Measurements from ENCODE around the gene SPATA6L. TPM values are rescaled to one million over a fixed set of nuclear protein-coding genes. Genes with fewer than 3 reads are reported as not detected.

SPATA6L gene
- total and polyA plus RNA-seq, 9 of the 15 experiments (the other 6 are each of a cell fraction or from before 2014, with no cell fraction given) = 0.03 to 1.00 (median 0.08) TPM; not detected in 4

DNA sequence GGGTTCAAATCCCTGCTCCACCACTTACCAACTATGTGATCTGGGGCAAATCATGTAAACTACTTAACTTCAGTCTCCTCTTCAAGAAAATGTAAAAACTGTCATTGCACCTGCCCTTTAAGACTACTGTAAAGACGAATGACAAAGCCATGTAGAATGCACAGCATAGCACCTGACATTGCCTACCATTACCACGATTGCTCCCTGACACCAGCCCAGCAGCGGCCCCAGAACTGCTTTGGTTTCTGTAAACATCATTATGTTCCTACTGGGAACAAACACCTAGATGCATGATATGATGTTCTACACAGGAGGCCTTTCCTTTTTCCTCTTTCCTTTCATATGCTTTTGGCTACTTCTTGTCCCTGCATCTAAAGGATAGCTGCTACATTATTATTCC is 27.3 kb downstream of the SPATA6L start:
- H3K4me2 ChIP-seq (ENCODE audit: insufficient read depth, low read length) = no peak overlapping the region
- TF ChIP-seq ZBED1 (IDR thresholded peaks at IDR 0.05) = no peak
- no peak for TF ChIP-seq ZNF592 (IDR thresholded peaks at IDR 0.05)
- no peak for TF ChIP-seq ZNF143 (CRISPR knock-in tag; IDR thresholded peaks at IDR 0.05)
- no peak for TF ChIP-seq GATAD2A (IDR thresholded peaks at IDR 0.05)
- no peak for TF ChIP-seq CC2D1A (IDR thresholded peaks at IDR 0.05)
- TF ChIP-seq ARHGAP35 (IDR thresholded peaks at IDR 0.05; ENCODE audit: partially characterized antibody) = no peak
- TF ChIP-seq, protein P1, sequence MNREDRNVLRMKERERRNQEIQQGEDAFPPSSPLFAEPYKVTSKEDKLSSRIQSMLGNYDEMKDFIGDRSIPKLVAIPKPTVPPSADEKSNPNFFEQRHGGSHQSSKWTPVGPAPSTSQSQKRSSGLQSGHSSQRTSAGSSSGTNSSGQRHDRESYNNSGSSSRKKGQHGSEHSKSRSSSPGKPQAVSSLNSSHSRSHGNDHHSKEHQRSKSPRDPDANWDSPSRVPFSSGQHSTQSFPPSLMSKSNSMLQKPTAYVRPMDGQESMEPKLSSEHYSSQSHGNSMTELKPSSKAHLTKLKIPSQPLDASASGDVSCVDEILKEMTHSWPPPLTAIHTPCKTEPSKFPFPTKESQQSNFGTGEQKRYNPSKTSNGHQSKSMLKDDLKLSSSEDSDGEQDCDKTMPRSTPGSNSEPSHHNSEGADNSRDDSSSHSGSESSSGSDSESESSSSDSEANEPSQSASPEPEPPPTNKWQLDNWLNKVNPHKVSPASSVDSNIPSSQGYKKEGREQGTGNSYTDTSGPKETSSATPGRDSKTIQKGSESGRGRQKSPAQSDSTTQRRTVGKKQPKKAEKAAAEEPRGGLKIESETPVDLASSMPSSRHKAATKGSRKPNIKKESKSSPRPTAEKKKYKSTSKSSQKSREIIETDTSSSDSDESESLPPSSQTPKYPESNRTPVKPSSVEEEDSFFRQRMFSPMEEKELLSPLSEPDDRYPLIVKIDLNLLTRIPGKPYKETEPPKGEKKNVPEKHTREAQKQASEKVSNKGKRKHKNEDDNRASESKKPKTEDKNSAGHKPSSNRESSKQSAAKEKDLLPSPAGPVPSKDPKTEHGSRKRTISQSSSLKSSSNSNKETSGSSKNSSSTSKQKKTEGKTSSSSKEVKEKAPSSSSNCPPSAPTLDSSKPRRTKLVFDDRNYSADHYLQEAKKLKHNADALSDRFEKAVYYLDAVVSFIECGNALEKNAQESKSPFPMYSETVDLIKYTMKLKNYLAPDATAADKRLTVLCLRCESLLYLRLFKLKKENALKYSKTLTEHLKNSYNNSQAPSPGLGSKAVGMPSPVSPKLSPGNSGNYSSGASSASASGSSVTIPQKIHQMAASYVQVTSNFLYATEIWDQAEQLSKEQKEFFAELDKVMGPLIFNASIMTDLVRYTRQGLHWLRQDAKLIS (CRISPR knock-in tag; IDR thresholded peaks at IDR 0.05) = no peak
- TF ChIP-seq SMARCA5 (IDR thresholded peaks at IDR 0.05) = no peak
- TF ChIP-seq, protein P2, sequence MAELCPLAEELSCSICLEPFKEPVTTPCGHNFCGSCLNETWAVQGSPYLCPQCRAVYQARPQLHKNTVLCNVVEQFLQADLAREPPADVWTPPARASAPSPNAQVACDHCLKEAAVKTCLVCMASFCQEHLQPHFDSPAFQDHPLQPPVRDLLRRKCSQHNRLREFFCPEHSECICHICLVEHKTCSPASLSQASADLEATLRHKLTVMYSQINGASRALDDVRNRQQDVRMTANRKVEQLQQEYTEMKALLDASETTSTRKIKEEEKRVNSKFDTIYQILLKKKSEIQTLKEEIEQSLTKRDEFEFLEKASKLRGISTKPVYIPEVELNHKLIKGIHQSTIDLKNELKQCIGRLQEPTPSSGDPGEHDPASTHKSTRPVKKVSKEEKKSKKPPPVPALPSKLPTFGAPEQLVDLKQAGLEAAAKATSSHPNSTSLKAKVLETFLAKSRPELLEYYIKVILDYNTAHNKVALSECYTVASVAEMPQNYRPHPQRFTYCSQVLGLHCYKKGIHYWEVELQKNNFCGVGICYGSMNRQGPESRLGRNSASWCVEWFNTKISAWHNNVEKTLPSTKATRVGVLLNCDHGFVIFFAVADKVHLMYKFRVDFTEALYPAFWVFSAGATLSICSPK (IDR thresholded peaks at IDR 0.05; ENCODE audit: borderline replicate concordance) = no peak
- H3K27me3 ChIP-seq (ENCODE audit: control insufficient read depth in 2 of 2, insufficient read depth in 2 of 2, low read length in 2 of 2) = peaks cover 2 to 6% of the 10 kb centered on the region in 2 experiments; a peak in 2 of 5 replicates
- ChIA-PET CTCF (ENCODE audit: low intra/inter-chr PET ratio) (no interaction called here), POLR2A (no interaction called here)
- H4K20me1 ChIP-seq (replicated peaks; ENCODE audit: control insufficient read depth, insufficient read depth, low read length) = no peaks in the 10 kb centered on the region
- no peaks in the 10 kb centered on the region for H3K36me3 ChIP-seq (ENCODE audit: control insufficient read depth, insufficient read depth, low read length)
- H3K4me3 ChIP-seq = no peak overlapping the region
- 0% methylated on average over 1 of the region's 3 CpGs for WGBS (ENCODE audit: insufficient coverage, low coverage, missing lambda C conversion rate)
- H2AFZ ChIP-seq (ENCODE audit: low read depth, low read length) = no peak overlapping the region
- no peaks in the 10 kb centered on the region for H3K9me3 ChIP-seq (replicated peaks; ENCODE audit: control insufficient read depth, insufficient read depth, low read depth, low read length)
- intact Hi-C loops (cut with micrococcal nuclease) (no loop called here), in situ Hi-C loops (cut with MboI) (no loop called here)
- DNase-seq (ENCODE audit: extremely low read depth in 1 of 4, low spot score in 3 of 4) (no peak), FAIRE-seq (no peak), ATAC-seq (no peak)
- BruUV-seq (replicated peaks) = no TSS peak
- H3K79me2 ChIP-seq (ENCODE audit: control insufficient read depth, insufficient read depth, low read length) = no peaks in the 10 kb centered on the region
- H3K9ac ChIP-seq (ENCODE audit: insufficient read depth in 1 of 2, low read depth in 2 of 2, low read length in 2 of 2) = no peak overlapping the region
- H3K9me1 ChIP-seq (ENCODE audit: control insufficient read depth, insufficient read depth, low read length) = no peaks in the 10 kb centered on the region
- no peaks in the 10 kb centered on the region for H3K4me1 ChIP-seq (replicated peaks in 1 of 2; ENCODE audit: control insufficient read depth in 2 of 2, insufficient read depth in 2 of 2, low read length in 2 of 2)
- H3K27ac ChIP-seq (ENCODE audit: extremely low read depth, low read depth, low read length) = no peak overlapping the region

All from K562 (cell line).